Ovary (tissue), 9 donors: Measurements from ENCODE around the gene LBHD1. TPM values are rescaled to one million over a fixed set of nuclear protein-coding genes. Genes with fewer than 3 reads are reported as not detected.

ENCODE experiments used
- DNase-seq, 5 donors: peaks; one replicate each; pipeline ENCODE4 v3.0.0-alpha.2; 2019 to 2020
- H3K27ac ChIP-seq, 2 donors: fragments of 200-600 bp; one replicate each; pipeline versions ENCODE4 v1.5.1 to v1.8.0; 2019 to 2022
- H3K27me3 ChIP-seq: fragments of 200-600 bp; one replicate; pipeline ENCODE4 v1.8.0; 2022
- H3K36me3 ChIP-seq: fragments of 200-600 bp; sonication (generic); one replicate; pipeline ENCODE4 v1.5.1; 2019
- H3K4me1 ChIP-seq: one replicate; pipeline ENCODE4 v1.8.1; 2013; ENCODE audit warnings: mild to moderate bottlenecking, moderate library complexity; ENCODE audit not compliant: insufficient read depth
- H3K4me3 ChIP-seq: fragments of 200-600 bp; sonication (generic); one replicate; pipeline ENCODE4 v1.5.1; 2017
- H3K9me3 ChIP-seq, 2 donors: fragments of 200-600 bp in 1 of 2; sonication (generic) in 1 of 2; one replicate each; pipeline versions ENCODE4 v1.5.1 to v1.8.1; 2013 to 2019; ENCODE audit warnings: mild to moderate bottlenecking in 1 of 2, moderate library complexity in 1 of 2
- CTCF ChIP-seq, 3 donors: fragments of 450-650 bp in 2 of 3; fragments of 200-600 bp in 1 of 3; IDR thresholded peaks; one replicate each; pipeline versions ENCODE4 v1.5.1 to v1.8.0; 2016 to 2022; ENCODE audit warnings: antibody characterized with exemption in 3 of 3, mild to moderate bottlenecking in 1 of 3
- EP300 ChIP-seq: sonication (generic); formaldehyde crosslinking; IDR thresholded peaks from one replicate; pipeline ENCODE4 v1.6.1; 2017; ENCODE audit warnings: antibody characterized with exemption
- POLR2A ChIP-seq: fragments of 450-650 bp; IDR thresholded peaks from one replicate; pipeline ENCODE4 v1.6.1; 2017; ENCODE audit warnings: antibody characterized with exemption, mild to moderate bottlenecking, moderate library complexity
- WGBS, 3 donors: extraction: QIAGEN DNeasy Blood & Tissue Kit in 1 of 3; methylation state at CpG; one replicate each; pipeline versions ENCODE4 v1.1.5 to v1.1.7; 2013 to 2017; 5-methylcytosine and 5-hydroxymethylcytosine counted together
- intact Hi-C, 4 donors: fragments of 100-400 bp; cut with DNase I; formaldehyde crosslinking; loops; one replicate each; pipeline versions ENCODE4 v1.11.0 to v1.15.1; 2022 to 2023
- polyA plus RNA-seq, 2 donors: library from polyadenylated mRNA; stranded (reverse); fragments of 200-250 nt in 1 of 2; fragments of 350-450 nt in 1 of 2; fragmentation: Illumina TruSeq in 1 of 2; extraction: RNeasy Lipid Tissue Mini Kit (QIAGEN cat#74804) in 1 of 2; gene quantifications; one replicate each; pipeline ENCODE4 v1.2.3, GENCODE V29; 2013 to 2014
- total RNA-seq, 7 donors: library from RNA; depleted of rRNA in 2 of 7; stranded (reverse); fragments of >200 nt in 2 of 7; fragmentation: NEBNext Ultra II Directional in 3 of 7; extraction: Animal tissue kit (Norgen Biotek cat#: 25700) in 3 of 7; gene quantifications; one replicate each; pipeline versions ENCODE4 v1.1.0 to v1.2.4, GENCODE V29; 2016 to 2023
- donor health status: DM: no; HTN: no; CAD: no; lungs with moderate emphysema.
- donor health status: DM: no; HTN: no; CAD: no.
- donor health status: Bipolar disorder and iron deficiency.
- donor health status: DM: yes; HTN: yes; CAD: no.
- donor health status: DM: no; HTN: no; CAD: no.
- donor health status: DM: yes; HTN: yes; CAD: no.

Gene LBHD1
- total and polyA plus RNA-seq, 9 donors, result 2.4 to 6.0 (median 4.6) TPM

DNA sequence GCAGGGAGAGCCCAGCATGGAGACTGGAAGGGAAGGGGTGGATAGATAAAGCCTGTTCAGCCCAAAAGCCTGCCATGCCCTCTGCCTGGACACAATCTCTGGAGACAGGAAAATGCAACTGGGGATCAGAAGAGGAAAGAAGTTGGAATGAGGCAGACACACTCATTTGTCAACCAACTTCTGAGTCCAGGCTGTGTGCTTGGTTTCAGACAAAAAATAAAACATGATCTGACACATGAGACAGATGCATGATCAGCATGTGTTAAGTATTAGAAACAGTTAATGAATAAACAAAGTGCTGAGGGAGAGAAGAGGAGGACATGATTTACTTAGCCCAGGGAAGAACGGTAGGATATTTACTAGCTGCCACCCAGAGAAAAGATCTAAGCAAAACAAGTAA lies 16.4 kb upstream of the LBHD1 start:
- Histone ChIP-seq H3K27me3 (no peaks in the 10 kb centered on the region), H3K4me1 (peaks cover 12% of the 10 kb centered on the region), H3K4me3 (peak overlapping the region; percentile 48), H3K27ac (peak overlapping the region; percentile 79 to 87), H3K9me3 (no peaks in the 10 kb centered on the region), H3K36me3 (no peaks in the 10 kb centered on the region)
- intact Hi-C loops, result loop anchor here in 1 of 4 donors (5.0 kb wide), 1 partner anchor 291 kb away; no protein-coding TSS in a partner anchor
- DNase-seq, result no peak
- TF ChIP-seq EP300 (no peak), CTCF (IDR thresholded peaks at IDR 0.05) (no peak), POLR2A (no peak)
- 0 to 19% (median 6%) methylated on average over 1 of the region's 1 CpG for WGBS, 3 donors

GRCh38 chr11:62687508-62688396 lies 15.7 kb upstream of the LBHD1 start:
- H3K4me1 ChIP-seq, result peaks cover 12% of the 10 kb centered on the region
- intact Hi-C loops, result loop anchor here in 1 of 4 donors (5.0 kb wide), 1 partner anchor 290 kb away; no protein-coding TSS in a partner anchor
- peak overlapping the region; percentile 48 for H3K4me3 ChIP-seq
- peak in 2 of 5 donors; percentile 53 to 61 for DNase-seq
- no peaks in the 10 kb centered on the region for H3K9me3 ChIP-seq
- WGBS, 3 donors, result 42 to 46% (median 45%) methylated on average over 48 to 74 of the region's 74 CpGs
- H3K27me3 ChIP-seq, result no peaks in the 10 kb centered on the region
- H3K27ac ChIP-seq, result peak overlapping the region; percentile 79 to 87
- TF ChIP-seq POLR2A (no peak), CTCF (IDR thresholded peaks at IDR 0.05) (no peak), EP300 (no peak)
- no peaks in the 10 kb centered on the region for H3K36me3 ChIP-seq

GRCh38 chr11:62682518-62682917 lies 10.5 kb upstream of the LBHD1 start:
- TF ChIP-seq EP300 (no peak), CTCF (IDR thresholded peaks at IDR 0.05) (no peak), POLR2A (no peak)
- Histone ChIP-seq H3K36me3 (no peaks in the 10 kb centered on the region), H3K27me3 (no peaks in the 10 kb centered on the region), H3K9me3 (no peaks in the 10 kb centered on the region), H3K27ac (no peak overlapping the region), H3K4me3 (no peak overlapping the region), H3K4me1 (peaks cover 4% of the 10 kb centered on the region)
- WGBS, 3 donors, result 89 to 91% (median 89%) methylated on average over 7 of the region's 7 CpGs
- DNase-seq, result no peak
- intact Hi-C loops, result no loop called here

DNA sequence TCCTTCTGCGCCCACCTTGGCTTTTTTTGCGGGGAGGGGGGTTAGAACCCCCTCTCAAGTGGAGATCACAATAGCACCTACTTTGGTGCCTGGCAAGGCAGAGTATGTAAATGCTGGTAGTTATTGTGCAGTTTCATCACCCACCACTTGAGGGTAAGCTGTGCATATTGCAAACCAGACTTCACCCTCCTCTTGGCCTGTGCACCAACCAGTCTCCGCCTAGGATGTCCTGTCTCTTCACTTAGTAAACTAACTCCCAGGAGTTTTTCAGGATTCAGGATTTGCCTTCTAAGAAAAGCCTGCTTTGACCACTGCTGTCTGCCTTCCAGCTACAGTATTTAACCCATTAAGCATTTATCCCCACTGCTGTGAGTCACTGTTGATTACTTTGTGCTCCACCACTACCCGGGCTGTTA lies 8.8 kb upstream of the LBHD1 start:
- H3K4me3 ChIP-seq, result no peak overlapping the region
- intact Hi-C loops, result no loop called here
- DNase-seq, result peak in 3 of 5 donors; percentile 52 to 60 (median 52)
- peaks cover 3% of the 10 kb centered on the region for H3K4me1 ChIP-seq
- WGBS, 3 donors, result 28 to 44% (median 33%) methylated on average over 4 of the region's 4 CpGs
- H3K27me3 ChIP-seq, result no peaks in the 10 kb centered on the region
- H3K36me3 ChIP-seq, result no peaks in the 10 kb centered on the region
- no peak overlapping the region for H3K27ac ChIP-seq
- TF ChIP-seq CTCF (IDR thresholded peaks at IDR 0.05), result peak in 2 of 3 donors; percentile 40 to 54
- no peak for TF ChIP-seq POLR2A
- H3K9me3 ChIP-seq, result no peaks in the 10 kb centered on the region
